Stomach (tissue), 4 donors: ENCODE data around the gene UBE2O.

ENCODE experiments used
- EP300 ChIP-seq: sonication (generic); formaldehyde crosslinking; IDR thresholded peaks from one replicate; pipeline ENCODE4 v1.6.1; 2017; ENCODE audit warnings: antibody characterized with exemption
- POLR2A ChIP-seq, 4 donors: fragments of 450-650 bp; IDR thresholded peaks; one replicate each; pipeline ENCODE4 v1.6.1; 2016; ENCODE audit warnings: antibody characterized with exemption in 4 of 4, control low read depth in 2 of 4, mild to moderate bottlenecking in 1 of 4, moderate library complexity in 1 of 4
- POLR2AphosphoS5 ChIP-seq, 3 donors: sonication (generic); formaldehyde crosslinking; IDR thresholded peaks; one replicate each; pipeline ENCODE4 v1.6.1; 2016; ENCODE audit warnings: antibody characterized with exemption in 3 of 3
- TF ChIP-seq, protein P1 (sequence below), 7 experiments: fragments of 450-650 bp in 4 of 7; fragments of 200-600 bp in 3 of 7; sonication (generic) in 3 of 7; IDR thresholded peaks; one replicate each; pipeline ENCODE4 v1.5.1; 2016 to 2019; ENCODE audit warnings: antibody characterized with exemption in 7 of 7, control low read depth in 2 of 7, mild to moderate bottlenecking in 1 of 7

- no peak for TF ChIP-seq POLR2AphosphoS5 (IDR thresholded peaks at IDR 0.05)
- TF ChIP-seq EP300: no peak
- TF ChIP-seq POLR2A (IDR thresholded peaks at IDR 0.05): no peak
- TF ChIP-seq, protein P1, sequence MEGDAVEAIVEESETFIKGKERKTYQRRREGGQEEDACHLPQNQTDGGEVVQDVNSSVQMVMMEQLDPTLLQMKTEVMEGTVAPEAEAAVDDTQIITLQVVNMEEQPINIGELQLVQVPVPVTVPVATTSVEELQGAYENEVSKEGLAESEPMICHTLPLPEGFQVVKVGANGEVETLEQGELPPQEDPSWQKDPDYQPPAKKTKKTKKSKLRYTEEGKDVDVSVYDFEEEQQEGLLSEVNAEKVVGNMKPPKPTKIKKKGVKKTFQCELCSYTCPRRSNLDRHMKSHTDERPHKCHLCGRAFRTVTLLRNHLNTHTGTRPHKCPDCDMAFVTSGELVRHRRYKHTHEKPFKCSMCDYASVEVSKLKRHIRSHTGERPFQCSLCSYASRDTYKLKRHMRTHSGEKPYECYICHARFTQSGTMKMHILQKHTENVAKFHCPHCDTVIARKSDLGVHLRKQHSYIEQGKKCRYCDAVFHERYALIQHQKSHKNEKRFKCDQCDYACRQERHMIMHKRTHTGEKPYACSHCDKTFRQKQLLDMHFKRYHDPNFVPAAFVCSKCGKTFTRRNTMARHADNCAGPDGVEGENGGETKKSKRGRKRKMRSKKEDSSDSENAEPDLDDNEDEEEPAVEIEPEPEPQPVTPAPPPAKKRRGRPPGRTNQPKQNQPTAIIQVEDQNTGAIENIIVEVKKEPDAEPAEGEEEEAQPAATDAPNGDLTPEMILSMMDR (IDR thresholded peaks at IDR 0.05): no peak
Observed at GRCh38 chr17:76487451-76488192, 34.7 kb upstream of the UBE2O start.
